ENCODE data around the gene KCNQ1.

The KCNQ1 gene

GRCh38 chr11:2860636-2861035 is 415.8 kb downstream of the KCNQ1 start:
- no peak for DNase-seq

DNA sequence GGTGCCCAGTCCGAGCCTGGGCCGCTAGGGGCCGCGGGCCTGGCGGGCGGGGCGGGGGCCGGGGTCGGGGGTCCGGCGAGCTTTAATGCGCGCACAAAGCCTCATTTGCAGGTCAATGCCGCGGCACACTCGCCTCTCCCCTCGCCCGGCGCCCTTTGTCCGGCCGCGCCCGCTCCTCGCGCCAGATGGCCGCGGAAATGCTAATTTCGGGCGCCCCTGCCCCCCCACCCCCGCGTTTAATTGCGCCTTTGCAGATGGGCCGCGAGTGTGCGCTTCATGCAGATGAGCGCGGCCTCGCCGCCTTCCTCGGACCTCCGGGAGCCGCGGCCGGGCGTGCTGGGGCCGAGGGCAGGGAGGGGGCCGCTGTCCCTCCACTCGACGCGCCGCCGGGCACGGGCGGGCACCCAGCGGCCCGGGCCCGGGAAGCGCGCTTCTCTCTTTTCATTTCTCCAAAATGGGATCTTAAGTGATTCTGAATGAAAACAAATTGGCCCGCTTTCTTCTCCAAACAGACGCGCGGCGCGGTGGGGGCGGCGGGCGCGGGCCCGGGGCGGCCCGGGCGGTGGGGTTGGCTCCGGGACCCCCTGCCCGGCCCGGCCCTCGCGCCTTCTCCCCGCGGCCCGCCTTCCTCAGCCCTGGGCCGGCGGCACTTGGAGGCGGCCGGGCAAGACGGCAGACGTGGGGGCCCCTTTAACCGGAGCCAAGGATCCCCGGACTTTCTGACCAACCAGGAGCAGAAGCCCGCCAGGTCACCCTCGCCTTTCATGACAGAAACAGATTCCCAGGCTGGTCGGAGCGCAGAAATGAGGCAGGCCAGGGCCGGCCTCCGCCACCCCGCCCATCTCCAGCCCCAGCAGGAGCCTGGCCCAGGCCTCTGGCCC is 417.8 kb downstream of the KCNQ1 start:
- DNase-seq, result no peak

- DNase-seq, result no peak
Measured at GRCh38 chr11:2863276-2863618, 418.4 kb downstream of the KCNQ1 start.

GRCh38 chr11:2864901-2865300 is 420.1 kb downstream of the KCNQ1 start:
- no peak for DNase-seq

- DNase-seq, result no peak
Measured at GRCh38 chr11:2865922-2866577, 421.2 kb downstream of the KCNQ1 start.

- no peak for DNase-seq
Measured at GRCh38 chr11:2867142-2867541, 422.3 kb downstream of the KCNQ1 start.

GRCh38 chr11:2867722-2868505 is 423.1 kb downstream of the KCNQ1 start:
- no peak for DNase-seq

GRCh38 chr11:2868506-2869133 is 423.8 kb downstream of the KCNQ1 start:
- DNase-seq, result no peak

DNA sequence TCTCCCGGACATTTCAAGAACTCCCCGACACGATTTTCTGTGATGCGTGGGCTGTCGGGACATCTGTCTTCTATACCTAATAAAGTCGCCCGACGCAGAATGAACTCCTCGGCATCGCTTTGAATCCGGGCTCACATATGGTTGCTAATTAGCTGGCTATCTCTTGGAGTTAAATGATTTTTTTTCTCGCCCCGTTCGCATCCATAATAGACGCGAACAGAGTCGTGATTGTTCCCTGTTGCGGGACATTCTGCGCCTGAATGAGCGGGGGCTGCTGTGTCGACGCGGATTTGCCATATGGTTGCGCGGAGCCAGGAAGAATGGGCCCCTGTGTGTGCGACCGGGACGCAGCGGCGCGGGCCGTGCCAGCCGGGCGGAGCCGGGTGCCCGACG is 424.3 kb downstream of the KCNQ1 start:
- no peak for DNase-seq

- no peak for DNase-seq
Measured at GRCh38 chr11:2869561-2870427, 425.0 kb downstream of the KCNQ1 start.

DNA sequence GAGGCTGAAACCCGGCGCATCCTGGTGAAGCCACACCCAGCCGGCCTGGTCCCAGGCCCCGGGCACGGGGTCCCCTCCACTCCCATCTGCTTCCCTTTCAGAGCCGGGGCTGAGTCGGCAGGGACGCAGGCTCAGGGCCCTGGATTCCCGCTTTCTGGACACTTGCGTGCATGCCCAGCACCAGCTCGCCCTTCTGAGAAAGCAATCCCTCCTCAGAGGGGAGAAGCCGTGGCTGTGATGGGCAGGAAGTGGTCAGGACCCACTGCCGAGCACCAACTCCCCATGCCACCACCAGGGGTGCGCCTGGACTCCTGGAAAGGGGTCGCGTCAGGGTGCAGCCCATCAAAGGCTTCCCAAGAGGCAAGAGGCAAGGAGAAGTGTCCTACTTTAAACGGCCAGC is 425.7 kb downstream of the KCNQ1 start:
- DNase-seq, result no peak

DNA sequence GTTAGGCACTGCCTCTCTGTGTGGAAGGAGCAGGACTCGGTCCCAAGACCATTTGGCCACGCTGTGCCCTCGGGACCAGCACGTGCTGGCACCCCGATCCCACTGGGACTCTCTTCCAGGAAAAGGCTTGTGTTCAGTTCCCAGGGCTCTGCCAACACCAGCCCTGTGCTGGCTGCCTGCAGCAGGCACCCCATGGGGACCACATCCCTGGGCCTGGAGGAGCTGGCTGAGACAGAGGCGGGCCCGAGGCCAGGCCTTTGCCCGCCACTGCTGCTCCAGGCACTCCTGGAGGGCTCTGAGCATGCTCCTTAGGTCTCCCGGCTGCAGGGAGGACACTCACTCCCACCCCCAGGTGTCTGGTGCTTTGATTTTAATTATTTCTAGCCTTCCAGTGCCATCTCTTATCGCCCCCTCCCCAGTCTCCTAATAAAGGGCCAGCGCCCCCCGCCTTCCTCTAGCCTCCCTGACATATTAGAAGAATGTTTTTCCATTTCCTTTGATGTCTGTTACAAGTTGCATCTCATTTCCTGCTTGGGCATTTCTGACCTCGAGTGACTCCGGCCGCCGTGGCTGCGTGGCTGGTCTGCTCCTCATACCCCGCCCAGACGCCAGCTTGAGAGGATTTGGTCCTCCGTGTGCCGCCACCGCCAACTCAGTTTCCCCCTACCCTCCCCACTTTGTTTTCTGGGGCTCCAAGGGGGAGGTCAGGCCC is 426.3 kb downstream of the KCNQ1 start:
- no peak for DNase-seq

- DNase-seq, result no peak
Measured at GRCh38 chr11:2874963-2875362, 430.2 kb downstream of the KCNQ1 start.

GRCh38 chr11:2877474-2877873 is 432.7 kb downstream of the KCNQ1 start:
- DNase-seq, result no peak

DNA sequence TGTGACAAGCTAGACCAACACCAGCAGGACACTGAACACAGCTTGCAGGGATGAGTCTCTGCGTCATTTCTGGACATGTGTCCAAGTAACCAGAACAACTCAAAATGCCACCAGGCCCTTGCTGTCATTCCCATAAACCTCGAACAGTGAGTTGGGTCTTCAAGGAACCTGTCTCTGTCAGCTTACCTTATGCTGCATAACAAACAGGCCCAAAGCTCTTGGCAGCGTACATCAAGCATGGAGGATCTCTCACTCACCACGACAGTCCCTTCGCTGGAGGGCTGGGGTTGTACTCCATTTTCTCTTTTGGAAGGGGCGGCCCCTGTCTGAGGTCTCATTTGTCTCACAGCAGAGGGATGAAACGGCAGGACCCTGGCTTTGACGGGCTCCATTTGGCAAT is 434.0 kb downstream of the KCNQ1 start:
- no peak for DNase-seq

GRCh38 chr11:2880646-2881045 is 435.8 kb downstream of the KCNQ1 start:
- no peak for DNase-seq

DNA sequence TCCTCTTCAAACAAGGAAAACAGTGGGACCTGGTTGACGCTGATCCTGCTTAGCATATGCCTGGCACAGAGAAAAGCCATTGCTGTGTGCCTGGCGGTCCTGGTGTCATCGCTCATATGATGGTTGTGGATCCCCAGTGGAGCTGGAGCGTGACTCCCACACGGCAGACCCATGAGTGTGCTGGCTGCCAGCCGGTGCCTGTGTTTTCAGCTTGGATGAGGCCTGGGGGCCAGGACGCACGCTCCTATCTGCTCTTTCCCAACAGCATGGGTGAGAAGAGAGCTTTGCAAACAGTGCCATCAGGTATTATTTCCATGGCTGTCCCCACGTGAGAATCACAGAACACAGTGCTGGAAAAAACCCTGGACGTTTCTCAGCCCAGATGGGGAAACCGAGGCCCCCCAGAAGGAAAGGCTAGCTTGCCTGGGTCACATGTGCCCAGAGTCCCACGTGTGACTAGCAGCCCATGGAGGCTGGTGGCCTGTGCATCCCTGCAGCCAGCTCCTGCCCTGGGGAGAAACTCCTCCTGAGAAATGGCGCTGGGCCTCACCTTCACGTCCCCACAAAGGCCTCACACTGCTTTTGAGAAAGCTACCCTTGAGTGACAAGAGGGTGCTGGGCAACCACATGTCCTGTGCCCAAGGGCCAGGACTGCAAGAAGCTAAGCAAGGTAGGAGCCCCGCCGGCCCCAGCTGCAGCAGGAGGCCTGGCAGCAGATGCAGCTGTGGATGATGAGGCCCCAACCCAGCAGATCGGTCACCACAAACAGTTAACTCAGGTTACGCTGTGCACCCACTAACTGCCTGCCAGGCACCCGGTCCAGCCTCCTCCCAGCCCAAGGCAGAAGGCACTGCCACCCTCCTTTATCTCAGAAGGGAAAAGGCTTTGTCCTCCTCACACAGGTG is 436.5 kb downstream of the KCNQ1 start:
- no peak for DNase-seq

- DNase-seq, result no peak
Measured at GRCh38 chr11:2881981-2882375, 437.2 kb downstream of the KCNQ1 start.

- no peak for DNase-seq
Measured at GRCh38 chr11:2882396-2883110, 437.7 kb downstream of the KCNQ1 start.

DNA sequence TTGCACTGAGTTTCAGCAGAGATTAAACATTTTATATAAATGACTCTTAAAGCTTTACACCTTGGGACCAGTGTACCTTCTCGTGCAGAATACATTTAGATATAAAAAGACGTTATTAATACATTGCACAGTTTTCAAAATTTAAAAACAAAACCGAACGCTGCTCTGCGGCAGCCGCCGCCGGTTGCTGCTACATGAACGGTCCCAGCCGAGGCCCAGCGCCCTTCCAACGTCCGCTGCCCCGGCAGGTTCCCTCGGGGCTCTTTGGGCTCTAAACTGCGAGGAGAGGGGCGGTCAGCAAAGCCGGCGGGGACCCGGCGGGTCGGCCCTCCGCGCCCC is 438.8 kb downstream of the KCNQ1 start:
- no peak for DNase-seq
